Caco-2 (cell line): ENCODE measurements around the gene EGFR. TPM values are rescaled to one million over a fixed set of nuclear protein-coding genes. Genes with fewer than 3 reads are reported as not detected.

Source experiments
- BruUV-seq: library from RNA; stranded (reverse); fragments of 400-500 nt; replicated peaks from 2 replicates; lab custom pipeline; 2021; lab: Mats Ljungman, UMichigan
- CTCF ChIA-PET: fragments of 300-600 bp; sonication (Branson Sonifier 250); formaldehyde crosslinking; loops from one replicate; lab custom pipeline; 2022; ENCODE audit warnings: antibody characterized with exemption; lab: Charles Lee
- POLR2A ChIA-PET: fragments of 300-600 bp; sonication (Branson Sonifier 250); formaldehyde crosslinking; loops from one replicate; lab custom pipeline; 2022; ENCODE audit warnings: antibody characterized with exemption; lab: Charles Lee
- DNase-seq, 2 experiments: peaks; one replicate each; pipeline versions ENCODE4 v3.0.0 to v3.0.0-alpha.2; 2020 to 2022
- H3K27me3 ChIP-seq: replicated peaks from 2 replicates; pipeline ENCODE4 v1.6.0; 2011; ENCODE audit warnings: low read length; ENCODE audit not compliant: control insufficient read depth, insufficient read depth
- H3K36me3 ChIP-seq: 2 replicates; pipeline ENCODE4 v1.5.1; 2011; ENCODE audit warnings: low read length; ENCODE audit not compliant: control insufficient read depth, insufficient read depth
- H3K4me1 ChIP-seq: fragments of 250-450 bp; sonication (Bioruptor Pico); 2 replicates; pipeline ENCODE4 v1.5.1; 2020; ENCODE audit warnings: mild to moderate bottlenecking
- H3K4me3 ChIP-seq: 2 replicates; pipeline ENCODE4 v1.5.1; 2011; ENCODE audit warnings: low read depth, mild to moderate bottlenecking, control low read depth, low read length
- H3K9me3 ChIP-seq: fragments of 250-450 bp; sonication (Bioruptor Pico); 2 replicates; pipeline ENCODE4 v1.5.1; 2020; ENCODE audit warnings: mild to moderate bottlenecking, moderate library complexity
- H3K27ac Mint-ChIP-seq: one replicate; pipeline ENCODE4 v1.8.0; 2022; ENCODE audit warnings: mixed read lengths; ENCODE audit not compliant: unreplicated experiment
- H3K27me3 Mint-ChIP-seq: one replicate; pipeline ENCODE4 v1.8.0; 2022; ENCODE audit warnings: mixed read lengths; ENCODE audit not compliant: insufficient read depth, unreplicated experiment
- H3K36me3 Mint-ChIP-seq: one replicate; pipeline ENCODE4 v1.8.0; 2022; ENCODE audit warnings: mild to moderate bottlenecking, mixed read lengths; ENCODE audit not compliant: insufficient read depth, unreplicated experiment
- H3K4me1 Mint-ChIP-seq: one replicate; pipeline ENCODE4 v1.8.0; 2022; ENCODE audit warnings: low read depth, mixed read lengths; ENCODE audit not compliant: unreplicated experiment
- H3K4me3 Mint-ChIP-seq: one replicate; pipeline ENCODE4 v1.8.0; 2022; ENCODE audit warnings: mild to moderate bottlenecking, moderate library complexity, mixed read lengths; ENCODE audit not compliant: unreplicated experiment
- H3K9me3 Mint-ChIP-seq: one replicate; pipeline ENCODE4 v1.8.0; 2022; ENCODE audit warnings: mixed read lengths; ENCODE audit not compliant: unreplicated experiment
- CTCF ChIP-seq, 2 experiments: fragments of 200-600 bp in 1 of 2; IDR thresholded peaks; 1 replicate in 1 of 2; 2 replicates in 1 of 2; pipeline versions ENCODE4 v1.5.1 to v1.8.0; 2011 to 2022; ENCODE audit warnings: antibody characterized with exemption in 1 of 2, control low read depth in 1 of 2, inconsistent platforms in 1 of 2, low read depth in 1 of 2, low read length in 1 of 2, mild to moderate bottlenecking in 1 of 2, moderate library complexity in 1 of 2; ENCODE audit not compliant: insufficient read depth in 1 of 2, severe bottlenecking in 1 of 2, unreplicated experiment in 1 of 2
- intact Hi-C: fragments of 100-400 bp; cut with micrococcal nuclease; formaldehyde crosslinking; loops from one replicate; pipeline ENCODE4 v1.10.0; 2022; ENCODE audit not compliant: unreplicated experiment
- total RNA-seq: library from RNA; stranded (reverse); gene quantifications from 2 replicates; pipeline ENCODE4 v1.2.3, GENCODE V29; 2022

EGFR gene
- total RNA-seq, 1 experiment from 2014 or later: 60.1 TPM

- no peaks in the 10 kb centered on the region for H3K27me3 ChIP-seq
- intact Hi-C loops: no loop called here
- no peaks in the 10 kb centered on the region for H3K9me3 Mint-ChIP-seq
- TF ChIP-seq CTCF (IDR thresholded peaks at IDR 0.05; ENCODE audit: insufficient read depth in 1 of 2, low read depth in 1 of 2, low read length in 1 of 2, severe bottlenecking in 1 of 2, unreplicated experiment in 1 of 2): no peak
- no peaks in the 10 kb centered on the region; the same call in 1 of the 2 replicates for H3K36me3 ChIP-seq
- BruUV-seq: no TSS peak
- peaks cover 12% of the 10 kb centered on the region for H3K4me1 Mint-ChIP-seq
- ChIA-PET CTCF (no interaction called here), POLR2A (interaction anchor here (0.5 kb wide), 2 partner anchors 16 to 32 kb away, joined by 3 to 4 read pairs; partner anchors contain the start of gene EGFR)
- H3K9me3 ChIP-seq: no peaks in the 10 kb centered on the region
- H3K27me3 Mint-ChIP-seq: no peaks in the 10 kb centered on the region
- H3K4me3 ChIP-seq: no peak overlapping the region
- H3K27ac Mint-ChIP-seq: no peak overlapping the region
- peaks cover 14% of the 10 kb centered on the region for H3K36me3 Mint-ChIP-seq
- H3K4me1 ChIP-seq: peaks cover 27% of the 10 kb centered on the region
- no peak for DNase-seq
- H3K4me3 Mint-ChIP-seq: no peak overlapping the region
Measured at GRCh38 chr7:55050281-55050680, 31.5 kb downstream of the EGFR start.

DNA sequence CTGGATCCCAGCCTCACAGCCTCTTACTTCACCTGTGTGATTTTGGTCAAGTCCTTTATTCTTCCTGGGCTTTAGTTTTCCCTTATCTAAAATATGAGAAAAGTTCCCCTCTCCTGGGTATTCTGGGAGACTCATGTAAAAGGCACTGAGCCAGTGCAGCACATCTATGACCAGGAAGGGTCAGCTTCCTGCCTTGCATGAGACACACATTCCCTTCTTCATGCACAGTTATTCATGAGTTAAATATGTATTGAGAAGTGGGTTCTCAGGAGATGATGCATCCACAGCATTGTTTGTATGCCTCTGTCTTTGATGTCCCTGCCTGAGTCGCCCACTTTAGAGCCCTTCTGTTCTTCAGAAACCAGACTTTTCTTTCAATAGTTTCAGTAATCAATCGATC, 33.3 kb downstream of the EGFR start:
- peaks cover 20% of the 10 kb centered on the region for H3K4me1 ChIP-seq
- BruUV-seq: no TSS peak
- H3K36me3 Mint-ChIP-seq: peaks cover 20% of the 10 kb centered on the region
- no peak overlapping the region for H3K4me3 Mint-ChIP-seq
- peaks cover 24% of the 10 kb centered on the region for H3K4me1 Mint-ChIP-seq
- no peak overlapping the region for H3K27ac Mint-ChIP-seq
- H3K27me3 Mint-ChIP-seq: no peaks in the 10 kb centered on the region
- no peaks in the 10 kb centered on the region for H3K9me3 ChIP-seq
- H3K9me3 Mint-ChIP-seq: no peaks in the 10 kb centered on the region
- intact Hi-C loops: no loop called here
- no peaks in the 10 kb centered on the region; the same call in 1 of the 2 replicates for H3K36me3 ChIP-seq
- no peak for TF ChIP-seq CTCF (IDR thresholded peaks at IDR 0.05; ENCODE audit: insufficient read depth in 1 of 2, low read depth in 1 of 2, low read length in 1 of 2, severe bottlenecking in 1 of 2, unreplicated experiment in 1 of 2)
- no peak overlapping the region for H3K4me3 ChIP-seq
- H3K27me3 ChIP-seq: no peaks in the 10 kb centered on the region
- POLR2A ChIA-PET: no interaction called here
- DNase-seq: no peak
- CTCF ChIA-PET: no interaction called here

- Mint-ChIP-seq H3K27ac (no peak overlapping the region), H3K9me3 (no peaks in the 10 kb centered on the region), H3K27me3 (no peaks in the 10 kb centered on the region), H3K4me1 (peaks cover 24% of the 10 kb centered on the region), H3K4me3 (no peak overlapping the region), H3K36me3 (peaks cover 20% of the 10 kb centered on the region)
- no peaks in the 10 kb centered on the region; the same call in 1 of the 2 replicates for H3K36me3 ChIP-seq
- H3K4me1 ChIP-seq: peaks cover 13% of the 10 kb centered on the region
- POLR2A ChIA-PET: no interaction called here
- no peak for DNase-seq
- H3K27me3 ChIP-seq: no peaks in the 10 kb centered on the region
- no peak for TF ChIP-seq CTCF (IDR thresholded peaks at IDR 0.05; ENCODE audit: insufficient read depth in 1 of 2, low read depth in 1 of 2, low read length in 1 of 2, severe bottlenecking in 1 of 2, unreplicated experiment in 1 of 2)
- intact Hi-C loops: no loop called here
- H3K9me3 ChIP-seq: no peaks in the 10 kb centered on the region
- BruUV-seq: no TSS peak
- CTCF ChIA-PET: interaction anchor here (1.1 kb wide), 1 partner anchor 203 kb away, joined by 3 read pairs; no protein-coding TSS in a partner anchor
- no peak overlapping the region for H3K4me3 ChIP-seq
Measured at GRCh38 chr7:55052741-55053427, 34.1 kb downstream of the EGFR start.
